MM.1S (cell line): ENCODE results near the gene PMEPA1.

Source experiments
- DNase-seq: peaks from one replicate; pipeline ENCODE4 v3.0.0-alpha.2; 2015
- H2AFZ ChIP-seq: fragments of 300-600 bp; sonication (generic); 2 replicates; pipeline ENCODE4 v1.6.0; 2016; ENCODE audit warnings: antibody characterized with exemption, low read length
- H3F3A ChIP-seq: fragments of 300-600 bp; sonication (generic); 2 replicates; pipeline ENCODE4 v1.6.1; 2016; ENCODE audit warnings: mild to moderate bottlenecking, antibody characterized with exemption, low read length, moderate library complexity, mixed read lengths; ENCODE audit not compliant: insufficient read depth
- H3K27ac ChIP-seq: fragments of 300-600 bp; sonication (generic); 2 replicates; pipeline ENCODE4 v1.5.1; 2016; ENCODE audit warnings: mild to moderate bottlenecking, low read length
- H3K27me3 ChIP-seq: fragments of 300-600 bp; sonication (generic); replicated peaks from 2 replicates; pipeline ENCODE4 v1.6.0; 2016; ENCODE audit warnings: low read length; ENCODE audit not compliant: insufficient read depth
- H3K36me3 ChIP-seq: fragments of 300-600 bp; sonication (generic); replicated peaks from 2 replicates; pipeline ENCODE4 v1.6.1; 2016; ENCODE audit warnings: mild to moderate bottlenecking, low read length, mixed read lengths; ENCODE audit not compliant: insufficient read depth
- H3K4me1 ChIP-seq: fragments of 300-600 bp; sonication (generic); 2 replicates; pipeline ENCODE4 v1.6.1; 2016; ENCODE audit warnings: low read length, mixed read lengths
- H3K4me2 ChIP-seq: fragments of 300-600 bp; sonication (generic); 2 replicates; pipeline ENCODE4 v1.6.0; 2016; ENCODE audit warnings: low read depth, low read length
- H3K4me3 ChIP-seq: fragments of 300-600 bp; sonication (generic); 2 replicates; pipeline ENCODE4 v1.5.1; 2016; ENCODE audit warnings: low read length, mixed read lengths
- H3K79me2 ChIP-seq: fragments of 300-600 bp; sonication (generic); 2 replicates; pipeline ENCODE4 v1.6.1; 2016; ENCODE audit warnings: mixed run types, low read length, mixed read lengths
- H3K9ac ChIP-seq: fragments of 300-600 bp; sonication (generic); 2 replicates; pipeline ENCODE4 v1.6.1; 2016; ENCODE audit warnings: low read length, mixed read lengths
- H3K9me2 ChIP-seq: fragments of 300-600 bp; sonication (generic); replicated peaks from 2 replicates; pipeline ENCODE4 v1.6.1; 2016; ENCODE audit warnings: mild to moderate bottlenecking, low read length, mixed read lengths; ENCODE audit not compliant: insufficient read depth
- H3K9me3 ChIP-seq: fragments of 300-600 bp; sonication (generic); replicated peaks from 2 replicates; pipeline ENCODE4 v1.6.1; 2016; ENCODE audit warnings: mild to moderate bottlenecking, low read length, mixed read lengths; ENCODE audit not compliant: insufficient read depth
- H4K20me1 ChIP-seq: fragments of 300-600 bp; sonication (generic); 2 replicates; pipeline ENCODE4 v1.6.1; 2016; ENCODE audit warnings: mild to moderate bottlenecking, low read length, moderate library complexity, mixed read lengths; ENCODE audit not compliant: insufficient read depth
- CTCF ChIP-seq: fragments of 300-600 bp; sonication (generic); IDR thresholded peaks from 2 replicates; pipeline ENCODE4 v1.5.1; 2016; ENCODE audit warnings: antibody characterized with exemption, low read length, mixed read lengths
- EZH2 ChIP-seq: fragments of 300-600 bp; sonication (generic); optimal IDR thresholded peaks from 2 replicates; pipeline ENCODE3; 2017; ENCODE audit warnings: low read depth, mild to moderate bottlenecking, antibody characterized with exemption, low read length, mixed read lengths
- EZH2phosphoT487 ChIP-seq: fragments of 300-600 bp; sonication (generic); IDR thresholded peaks from 2 replicates; pipeline ENCODE4 v1.6.1; 2018; ENCODE audit warnings: antibody characterized with exemption, low read length

Gene PMEPA1

DNA sequence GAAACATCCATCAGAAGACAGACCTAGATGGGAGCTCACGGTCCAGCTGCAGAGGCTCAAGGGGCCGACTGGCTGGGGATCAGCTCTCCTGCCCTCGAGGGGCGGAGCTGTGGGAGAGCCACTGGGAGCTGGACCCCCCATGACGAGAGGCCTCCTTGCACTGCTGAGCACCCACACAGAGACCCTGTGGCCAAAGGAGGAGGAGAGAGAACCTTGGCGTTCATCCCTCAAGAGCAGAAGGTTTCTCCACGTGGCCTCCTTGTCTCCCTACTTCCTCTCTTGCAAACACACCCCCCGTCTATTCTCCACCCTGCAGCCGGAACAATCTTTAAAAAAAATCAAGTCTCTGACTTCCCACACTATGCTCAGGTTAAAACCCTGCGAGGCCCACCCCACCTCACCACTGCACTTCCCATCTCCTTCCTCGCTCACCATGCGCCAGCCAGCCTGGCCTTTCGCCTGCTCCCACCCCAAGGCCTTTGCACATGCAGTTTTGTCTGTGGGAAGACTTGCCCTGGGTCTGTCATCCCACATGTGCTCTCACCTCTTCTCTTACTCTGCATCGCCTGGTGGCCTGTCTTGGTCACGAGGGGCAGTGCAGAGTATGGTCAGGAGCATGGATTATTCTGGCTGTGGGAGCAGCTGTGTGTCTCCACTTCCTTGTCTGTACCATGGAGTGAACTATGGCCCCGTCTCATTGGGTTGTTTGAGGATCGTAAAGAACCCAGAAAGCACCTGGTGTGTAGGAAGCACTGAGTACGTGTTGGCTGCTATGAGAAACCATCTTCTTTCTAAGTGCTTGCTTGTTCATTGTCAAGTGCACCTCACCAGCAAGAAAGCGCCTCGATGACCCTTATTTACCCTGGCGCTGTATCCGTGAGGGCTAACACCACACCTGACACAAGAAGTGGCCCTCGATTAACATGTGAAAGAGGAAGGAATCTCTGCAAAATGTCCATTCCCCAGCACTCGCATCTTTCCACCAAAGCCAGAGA is 32.9 kb downstream of the PMEPA1 start:
- peaks cover 48% of the 10 kb centered on the region for H3K4me1 ChIP-seq
- DNase-seq: no peak
- H3K36me3 ChIP-seq: no peaks in the 10 kb centered on the region
- H2AFZ ChIP-seq: no peak overlapping the region
- no peaks in the 10 kb centered on the region for H3K27me3 ChIP-seq
- TF ChIP-seq CTCF: no peak
- no peak for TF ChIP-seq EZH2
- no peak for TF ChIP-seq EZH2phosphoT487
- H4K20me1 ChIP-seq: no peaks in the 10 kb centered on the region
- no peak overlapping the region for H3K4me3 ChIP-seq
- H3F3A ChIP-seq: peaks cover 40% of the 10 kb centered on the region
- no peaks in the 10 kb centered on the region; the same call in 1 of the 2 replicates for H3K79me2 ChIP-seq
- H3K9ac ChIP-seq: no peak overlapping the region
- no peaks in the 10 kb centered on the region for H3K9me3 ChIP-seq
- H3K27ac ChIP-seq: no peak overlapping the region
- H3K4me2 ChIP-seq: no peak overlapping the region
- H3K9me2 ChIP-seq: no peaks in the 10 kb centered on the region

DNA sequence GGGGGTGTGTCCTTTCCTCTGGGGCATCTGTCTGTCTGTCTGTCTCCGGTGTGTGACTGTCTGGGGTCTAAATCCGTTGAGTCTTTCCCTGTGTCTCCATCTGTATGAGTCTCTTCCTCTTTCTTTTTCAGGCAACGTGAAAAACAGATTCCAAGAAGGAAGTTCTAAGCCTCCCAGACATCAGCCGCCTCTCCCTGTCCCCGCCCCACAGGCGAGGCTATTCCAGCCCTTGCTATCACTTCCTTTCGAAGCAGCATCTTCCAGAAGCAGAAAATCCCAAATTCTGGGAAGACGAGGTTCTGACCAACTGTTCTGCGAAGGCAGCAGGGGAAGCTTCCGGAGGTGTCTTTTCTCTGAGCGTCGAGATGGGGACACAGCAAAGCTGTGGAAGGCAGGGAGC is 34.0 kb downstream of the PMEPA1 start:
- H3K79me2 ChIP-seq: no peaks in the 10 kb centered on the region; the same call in 1 of the 2 replicates
- peaks cover 29% of the 10 kb centered on the region for H3F3A ChIP-seq
- no peak overlapping the region for H3K9ac ChIP-seq
- H4K20me1 ChIP-seq: no peaks in the 10 kb centered on the region
- H3K4me2 ChIP-seq: no peak overlapping the region
- no peaks in the 10 kb centered on the region for H3K9me3 ChIP-seq
- H3K27ac ChIP-seq: no peak overlapping the region
- no peaks in the 10 kb centered on the region for H3K36me3 ChIP-seq
- TF ChIP-seq CTCF: no peak
- no peak for TF ChIP-seq EZH2phosphoT487
- TF ChIP-seq EZH2: no peak
- DNase-seq: no peak
- H3K27me3 ChIP-seq: no peaks in the 10 kb centered on the region
- H3K4me1 ChIP-seq: peaks cover 37% of the 10 kb centered on the region
- no peaks in the 10 kb centered on the region for H3K9me2 ChIP-seq
- H3K4me3 ChIP-seq: no peak overlapping the region
- no peak overlapping the region for H2AFZ ChIP-seq

DNA sequence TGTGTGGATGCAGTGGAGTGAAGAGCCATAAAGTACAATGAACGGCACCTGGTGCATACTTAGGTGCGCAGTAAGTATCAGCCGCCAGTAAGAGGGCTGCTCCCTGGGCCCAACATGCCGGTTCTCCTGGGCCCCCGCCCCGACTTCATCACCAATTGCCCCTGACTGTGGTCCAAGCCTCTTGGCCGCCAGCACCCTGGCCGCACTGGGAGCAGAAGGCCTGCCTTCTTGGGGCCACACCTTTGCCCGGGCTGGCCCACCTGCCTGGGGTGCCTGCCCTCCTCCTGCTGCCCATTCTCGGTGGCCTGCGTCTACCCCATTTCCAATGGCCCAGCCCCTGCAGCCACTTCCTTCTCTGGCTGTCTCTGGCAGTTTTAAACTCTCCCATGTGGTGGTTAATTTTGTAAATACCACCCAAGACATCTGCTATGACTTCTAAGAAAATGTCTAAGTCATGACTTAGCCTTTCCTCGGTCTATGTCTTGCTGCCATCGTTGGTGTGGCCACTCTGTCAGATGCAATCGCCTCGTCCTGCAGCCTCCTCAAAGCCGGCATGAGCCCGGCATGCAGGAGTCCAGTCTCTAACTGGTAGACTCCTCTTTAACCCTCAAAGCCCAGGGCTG is 36.8 kb downstream of the PMEPA1 start:
- Histone ChIP-seq H3K9me3 (no peaks in the 10 kb centered on the region), H3K27me3 (no peaks in the 10 kb centered on the region), H3K79me2 (no peaks in the 10 kb centered on the region; the same call in 1 of the 2 replicates), H3F3A (peaks cover 10% of the 10 kb centered on the region; the same call in 1 of the 2 replicates), H2AFZ (no peak overlapping the region), H3K4me2 (no peak overlapping the region), H3K4me3 (no peak overlapping the region), H3K9me2 (no peaks in the 10 kb centered on the region), H4K20me1 (no peaks in the 10 kb centered on the region), H3K9ac (no peak overlapping the region), H3K36me3 (no peaks in the 10 kb centered on the region), H3K27ac (no peak overlapping the region), H3K4me1 (peaks cover 21% of the 10 kb centered on the region)
- DNase-seq: no peak
- TF ChIP-seq EZH2phosphoT487: no peak
- no peak for TF ChIP-seq EZH2
- TF ChIP-seq CTCF: no peak
